IMR-90 (cell line): ENCODE measurements around the gene LY6G6F. TPM values are rescaled to one million over a fixed set of nuclear protein-coding genes. Genes with fewer than 3 reads are reported as not detected.

Experiments used
- ATAC-seq: fragments of 200-7000 bp; cut with Tn5 transposase; 2 replicates; pipeline ENCODE4 v1.9.1; 2020; ENCODE audit warnings: low read depth, mild to moderate bottlenecking, moderate library complexity
- BruUV-seq: library from RNA; stranded (reverse); fragments of 400-500 nt; replicated peaks from 2 replicates; lab custom pipeline; 2021; lab: Mats Ljungman, UMichigan
- CTCF ChIA-PET: fragments of 300-600 bp; formaldehyde crosslinking; extraction: SDS; loops from one replicate; lab custom pipeline; 2021; ENCODE audit warnings: antibody characterized with exemption; lab: Yijun Ruan, JAX
- POLR2A ChIA-PET: fragments of 300-600 bp; sonication (Branson Sonifier 250); formaldehyde crosslinking; loops from one replicate; lab custom pipeline; 2022; ENCODE audit warnings: antibody characterized with exemption; ENCODE audit not compliant: unreplicated experiment; lab: Charles Lee
- DNase-seq: peaks from one replicate; pipeline ENCODE4 v3.0.0; 2013
- H2AFZ ChIP-seq: replicated peaks from 2 replicates; pipeline ENCODE3; 2013; ENCODE audit warnings: low read length, mild to moderate bottlenecking; ENCODE audit not compliant: poor library complexity
- H2AK5ac ChIP-seq: 2 replicates; pipeline ENCODE4 v1.6.1; 2013; ENCODE audit warnings: low read depth, low read length, inconsistent platforms
- H2AK9ac ChIP-seq: replicated peaks from 2 replicates; pipeline ENCODE3; 2013; ENCODE audit warnings: mild to moderate bottlenecking, low read depth, low read length, moderate library complexity; ENCODE audit not compliant: poor library complexity
- H2BK120ac ChIP-seq: 2 replicates; pipeline ENCODE4 v1.6.1; 2013; ENCODE audit warnings: low read depth, low read length, inconsistent platforms
- H2BK15ac ChIP-seq: 3 replicates; pipeline ENCODE4 v1.6.1; 2013; ENCODE audit warnings: low read depth, low read length, inconsistent platforms
- H2BK20ac ChIP-seq: 2 replicates; pipeline ENCODE4 v1.6.1; 2013; ENCODE audit warnings: low read depth, mild to moderate bottlenecking, inconsistent platforms, low read length, moderate library complexity
- H2BK5ac ChIP-seq: 2 replicates; pipeline ENCODE4 v1.6.1; 2013; ENCODE audit warnings: mild to moderate bottlenecking, low read depth, low read length, inconsistent platforms; ENCODE audit not compliant: poor library complexity, severe bottlenecking
- H3K14ac ChIP-seq: replicated peaks from 2 replicates; pipeline ENCODE4 v1.6.1; 2013; ENCODE audit warnings: low read depth, low read length, inconsistent platforms
- H3K18ac ChIP-seq: 2 replicates; pipeline ENCODE4 v1.6.1; 2013; ENCODE audit warnings: low read depth, low read length, control low read depth
- H3K23ac ChIP-seq: 2 replicates; pipeline ENCODE4 v1.6.1; 2013; ENCODE audit warnings: low read depth, low read length, inconsistent platforms
- H3K27ac ChIP-seq: 2 replicates; pipeline ENCODE4 v1.5.1; 2013; ENCODE audit warnings: mild to moderate bottlenecking, control low read depth, low read length; ENCODE audit not compliant: insufficient read depth
- H3K27me3 ChIP-seq: 2 replicates; pipeline ENCODE4 v1.6.1; 2013; ENCODE audit warnings: low read length; ENCODE audit not compliant: control insufficient read depth, insufficient read depth
- H3K36me3 ChIP-seq: 2 replicates; pipeline ENCODE4 v1.6.1; 2013; ENCODE audit warnings: low read length, mixed read lengths; ENCODE audit not compliant: control insufficient read depth, insufficient read depth
- H3K4ac ChIP-seq: 2 replicates; pipeline ENCODE4 v1.6.1; 2013; ENCODE audit warnings: low read depth, low read length, inconsistent platforms
- H3K4me1 ChIP-seq: 2 replicates; pipeline ENCODE4 v1.6.1; 2013; ENCODE audit warnings: low read length, mixed read lengths; ENCODE audit not compliant: control insufficient read depth, insufficient read depth
- H3K4me2 ChIP-seq: 2 replicates; pipeline ENCODE4 v1.6.1; 2013; ENCODE audit warnings: low read depth, mild to moderate bottlenecking, control low read depth, low read length, moderate library complexity
- H3K4me3 ChIP-seq: 2 replicates; pipeline ENCODE4 v1.5.1; 2013; ENCODE audit warnings: low read depth, mild to moderate bottlenecking, control low read depth, low read length, moderate library complexity; ENCODE audit not compliant: insufficient read depth
- H3K56ac ChIP-seq: 2 replicates; pipeline ENCODE4 v1.6.1; 2013; ENCODE audit warnings: low read length, inconsistent platforms; ENCODE audit not compliant: insufficient read depth; ENCODE audit errors: extremely low read depth
- H3K79me1 ChIP-seq, 2 experiments: 2 replicates each; pipeline ENCODE4 v1.6.1; 2013; ENCODE audit warnings: low read length in 2 of 2, inconsistent platforms in 1 of 2, low read depth in 1 of 2
- H3K9ac ChIP-seq: 2 replicates; pipeline ENCODE4 v1.6.1; 2013; ENCODE audit warnings: low read depth, low read length, control low read depth
- H3K9me1 ChIP-seq: 2 replicates; pipeline ENCODE4 v1.6.1; 2013; ENCODE audit warnings: low read length, inconsistent platforms; ENCODE audit not compliant: insufficient read depth
- H3K9me3 ChIP-seq: 2 replicates; pipeline ENCODE4 v1.6.1; 2013; ENCODE audit warnings: low read length; ENCODE audit not compliant: control insufficient read depth, insufficient read depth
- H4K20me1 ChIP-seq: 2 replicates; pipeline ENCODE4 v1.6.1; 2013; ENCODE audit warnings: low read length, inconsistent platforms; ENCODE audit not compliant: insufficient read depth
- H4K5ac ChIP-seq: 2 replicates; pipeline ENCODE4 v1.6.1; 2013; ENCODE audit warnings: mild to moderate bottlenecking, low read depth, low read length, control low read depth
- H4K8ac ChIP-seq, 2 experiments: 2 replicates each; pipeline ENCODE4 v1.6.1; 2013; ENCODE audit warnings: low read depth in 2 of 2, low read length in 2 of 2, control low read depth in 1 of 2, inconsistent platforms in 1 of 2
- H4K91ac ChIP-seq: 2 replicates; pipeline ENCODE4 v1.6.1; 2013; ENCODE audit warnings: low read depth, low read length, inconsistent platforms; ENCODE audit not compliant: insufficient read depth
- MAZ ChIP-seq: IDR thresholded peaks from 2 replicates; pipeline ENCODE4 v1.6.1; 2012; ENCODE audit warnings: low read depth, mild to moderate bottlenecking, low read length, improper control_type of control experiment, moderate library complexity, borderline replicate concordance
- NFE2L2 ChIP-seq: fragments of 150-350 bp; IDR thresholded peaks from 2 replicates; pipeline ENCODE4 v1.6.1; 2016; ENCODE audit warnings: low read depth, mild to moderate bottlenecking, low read length
- RAD21 ChIP-seq: IDR thresholded peaks from 2 replicates; pipeline ENCODE4 v1.6.1; 2012; ENCODE audit warnings: low read length, improper control_type of control experiment
- RCOR1 ChIP-seq: IDR thresholded peaks from 2 replicates; pipeline ENCODE4 v1.6.1; 2012; ENCODE audit warnings: mild to moderate bottlenecking, low read length, improper control_type of control experiment; ENCODE audit not compliant: insufficient replicate concordance
- WGBS, 2 experiments: methylation state at CpG; one replicate each; pipeline versions ENCODE4 v1.1.5 to v1.1.7; 2013; ENCODE audit warnings: missing lambda C conversion rate in 2 of 2; ENCODE audit not compliant: insufficient read length in 1 of 2; ENCODE audit errors: extremely low coverage in 2 of 2; 5-methylcytosine and 5-hydroxymethylcytosine counted together
- dilution Hi-C: fragments of 300-500 bp; cut with HindIII; formaldehyde crosslinking; loops from one replicate; pipeline ENCODE4 v1.14.3; 2018; ENCODE audit warnings: low sequenced_read_pairs; ENCODE audit not compliant: unreplicated experiment
- in situ Hi-C: fragments of 300-500 bp; cut with MboI; formaldehyde crosslinking; loops from 3 replicates; pipeline ENCODE4 v1.14.3; 2019; ENCODE audit warnings: low sequenced_read_pairs, inconsistent platforms, mixed read lengths
- intact Hi-C: fragments of 100-400 bp; cut with micrococcal nuclease; formaldehyde crosslinking; loops from 2 replicates; pipeline ENCODE4 v1.10.0; 2022
- polyA plus RNA-seq, 3 experiments: library from polyadenylated mRNA; depleted of rRNA; stranded (reverse); fragments of >200 nt; gene quantifications; 2 replicates each; pipeline ENCODE4 v1.2.3, GENCODE V29; 2012; ENCODE audit warnings: low replicate concordance in 1 of 3
- total RNA-seq: library from RNA; depleted of rRNA; stranded (reverse); fragments of >200 nt; gene quantifications from 2 replicates; pipeline ENCODE4 v1.2.3, GENCODE V29; 2012

The LY6G6F gene
- total and polyA plus RNA-seq, 2 of the 4 experiments (the other 2 are of a cell fraction): not detected

DNA sequence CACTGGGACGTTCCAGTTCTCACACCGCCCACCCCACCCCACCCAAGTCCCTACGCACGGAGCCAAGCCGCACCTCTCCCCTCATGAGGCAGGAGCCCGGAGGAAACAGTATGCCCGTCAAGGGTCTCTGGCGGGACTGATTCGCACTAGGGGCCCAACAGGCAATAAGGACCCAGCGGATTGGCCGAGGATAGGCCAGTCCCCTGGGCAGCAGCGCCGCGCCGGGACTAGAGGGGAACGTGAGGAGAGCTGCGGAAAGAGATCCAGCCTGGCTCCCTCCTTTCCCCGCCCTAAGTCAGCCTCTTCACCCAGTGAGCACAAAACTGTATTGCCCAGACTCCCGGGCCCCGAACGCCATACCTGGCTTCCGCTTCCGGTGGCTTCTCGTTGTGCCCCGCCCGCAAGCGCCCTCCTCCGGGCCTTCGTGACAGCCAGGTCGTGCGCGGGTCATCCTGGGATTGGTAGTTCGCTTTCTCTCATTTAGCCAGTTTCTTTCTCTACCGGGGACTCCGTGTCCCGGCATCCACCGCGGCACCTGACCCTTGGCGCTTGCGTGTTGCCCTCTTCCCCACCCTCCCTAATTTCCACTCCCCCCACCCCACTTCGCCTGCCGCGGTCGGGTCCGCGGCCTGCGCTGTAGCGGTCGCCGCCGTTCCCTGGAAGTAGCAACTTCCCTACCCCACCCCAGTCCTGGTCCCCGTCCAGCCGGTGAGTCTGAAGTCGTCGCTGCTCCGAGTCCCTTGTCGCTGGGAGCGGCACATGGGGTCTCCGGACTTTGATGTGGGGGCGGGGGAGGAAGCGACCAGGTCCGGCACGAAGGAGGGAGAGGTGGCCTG, 40.9 kb upstream of the LY6G6F start, which contains the start of gene CSNK2B (continued):
- TF ChIP-seq RCOR1 (no peak), NFE2L2 (no peak)

DNA sequence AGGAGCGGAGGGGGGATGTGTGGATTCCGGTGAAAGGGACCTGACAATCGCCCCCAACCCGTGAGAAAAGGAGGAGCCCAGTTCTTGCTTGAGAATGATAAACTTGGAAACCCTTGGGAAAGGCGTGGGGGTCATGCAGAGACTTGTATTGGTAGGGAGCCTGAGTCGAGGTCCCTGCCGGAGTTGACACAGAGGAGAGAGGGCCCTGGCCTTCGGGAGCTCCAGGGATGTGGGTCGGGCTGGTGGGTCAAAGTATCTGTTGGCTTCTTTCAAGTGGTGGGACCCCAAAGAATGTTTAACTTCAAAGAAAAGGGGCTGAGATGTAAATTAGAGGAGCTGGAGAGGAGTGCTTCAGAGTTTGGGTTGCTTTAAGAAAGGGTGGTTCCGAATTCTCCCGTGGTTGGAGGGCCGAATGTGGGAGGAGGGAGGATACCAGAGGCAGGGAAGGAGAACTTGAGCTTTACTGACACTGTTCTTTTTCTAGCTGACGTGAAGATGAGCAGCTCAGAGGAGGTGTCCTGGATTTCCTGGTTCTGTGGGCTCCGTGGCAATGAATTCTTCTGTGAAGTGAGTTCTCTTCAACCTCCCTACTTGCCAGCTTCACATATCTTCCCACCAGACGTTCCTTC, 40.2 kb upstream of the LY6G6F start:
- intact Hi-C loops: no loop called here
- peak overlapping the region; percentile 83 for H4K5ac ChIP-seq
- H2BK5ac ChIP-seq: peak overlapping the region; percentile 92
- peak overlapping the region; percentile 91 for H4K91ac ChIP-seq
- no peak overlapping the region for H2BK15ac ChIP-seq
- ChIA-PET CTCF (interaction anchor here (0.6 kb wide), 1 partner anchor 15 kb away, joined by 3 read pairs; the partner anchor contains the start of gene LY6G5C), POLR2A (no interaction called here)
- H2AK9ac ChIP-seq: peak overlapping the region; percentile 99
- peaks cover 17 to 86% of the 10 kb centered on the region in 2 experiments for H3K79me1 ChIP-seq
- peak overlapping the region; percentile 70 to 93 for H4K8ac ChIP-seq
- H3K4me1 ChIP-seq: peaks cover 12% of the 10 kb centered on the region
- H4K20me1 ChIP-seq: peaks cover 6% of the 10 kb centered on the region
- peak overlapping the region; percentile 92 for H3K23ac ChIP-seq
- H3K56ac ChIP-seq: peak overlapping the region; percentile 68; the same call in 1 of the 2 replicates
- no peak for ATAC-seq
- no peak for TF ChIP-seq RAD21
- TF ChIP-seq MAZ: peak; percentile 1; the same call in 1 of the 2 replicates
- H3K9me3 ChIP-seq: no peaks in the 10 kb centered on the region
- H3K9ac ChIP-seq: peak overlapping the region; percentile 94
- peak; percentile 9 for DNase-seq
- H3K4me2 ChIP-seq: peak overlapping the region; percentile 93
- dilution Hi-C loops: no loop called here
- H2AFZ ChIP-seq: peak overlapping the region; percentile 90
- no peak overlapping the region; the same call in 1 of the 2 replicates for H3K18ac ChIP-seq
- in situ Hi-C loops: no loop called here
- H2AK5ac ChIP-seq: peak overlapping the region; percentile 80
- BruUV-seq: no TSS peak
- peak overlapping the region; percentile 97 for H3K27ac ChIP-seq
- H3K4me3 ChIP-seq: peak overlapping the region; percentile 95
- H2BK20ac ChIP-seq: no peak overlapping the region
- peaks cover 6% of the 10 kb centered on the region; the same call in 1 of the 2 replicates for H3K9me1 ChIP-seq
- WGBS, 2 experiments: 4% methylated on average over 12 of the region's 15 CpGs; no CpG with 5 or more reads in 1 of the 2 experiments
- H2BK120ac ChIP-seq: peak overlapping the region; percentile 69; the same call in 1 of the 2 replicates
- H3K27me3 ChIP-seq: no peaks in the 10 kb centered on the region
- H3K36me3 ChIP-seq: peaks cover 45% of the 10 kb centered on the region
- peak overlapping the region; percentile 90 for H3K14ac ChIP-seq
- peak overlapping the region; percentile 96 for H3K4ac ChIP-seq
